NCI-H226 (cell line): ENCODE measurements around the gene SNCA.

ENCODE experiments used
- DNase-seq: peaks from one replicate; pipeline ENCODE4 v3.0.0-alpha.2; 2015

SNCA gene

DNA sequence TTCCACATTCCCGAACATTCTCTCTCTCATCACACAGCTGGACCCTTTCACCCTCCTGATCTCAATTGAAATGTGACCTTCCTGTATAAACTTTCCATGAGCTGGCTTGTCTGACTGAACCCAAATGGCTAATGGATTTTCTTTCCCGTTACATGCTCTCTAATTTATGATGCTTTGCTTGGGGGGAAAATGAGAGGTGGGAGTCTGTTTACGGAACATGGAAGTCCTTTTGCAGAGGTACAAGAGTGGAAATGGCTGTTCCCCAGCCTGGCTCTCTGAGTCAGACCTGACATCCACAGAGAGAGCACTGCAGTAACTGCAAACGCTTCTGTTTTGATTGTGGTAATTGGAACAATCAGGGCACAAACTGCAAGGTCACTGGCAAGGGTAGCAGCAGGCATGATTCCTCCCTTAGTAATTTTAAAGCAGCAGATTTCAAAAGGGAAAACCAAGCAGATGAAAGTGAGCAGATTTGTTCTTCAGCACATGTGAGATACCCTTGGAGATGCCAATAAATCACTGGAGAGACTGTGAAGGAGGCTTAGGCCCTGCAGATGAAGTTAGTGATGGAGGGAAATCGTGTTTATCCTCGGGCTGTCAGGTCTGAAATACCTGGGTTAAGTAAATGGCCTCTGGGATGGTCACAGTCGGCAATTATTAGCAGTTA is 83.9 kb downstream of the SNCA start:
- peak; percentile 26 for DNase-seq

DNA sequence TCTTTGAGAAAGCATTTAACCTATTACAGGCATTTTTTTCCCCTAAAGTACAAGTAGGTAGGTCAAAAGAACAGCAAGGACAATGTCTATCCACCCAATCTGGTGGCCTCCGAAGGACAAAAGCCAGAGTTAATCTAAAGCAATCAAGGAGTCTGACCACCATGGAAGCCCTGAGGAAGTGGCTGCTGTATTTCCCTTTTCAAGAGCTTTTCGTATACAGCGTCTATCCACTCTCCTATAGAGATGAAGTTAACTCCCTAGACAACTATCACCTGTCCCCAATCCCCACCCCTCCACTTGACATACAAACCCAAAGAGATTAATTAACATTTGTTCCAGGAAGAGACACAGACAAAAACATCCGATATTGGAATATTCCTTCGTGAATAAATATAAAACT is 85.5 kb downstream of the SNCA start:
- no peak for DNase-seq

DNA sequence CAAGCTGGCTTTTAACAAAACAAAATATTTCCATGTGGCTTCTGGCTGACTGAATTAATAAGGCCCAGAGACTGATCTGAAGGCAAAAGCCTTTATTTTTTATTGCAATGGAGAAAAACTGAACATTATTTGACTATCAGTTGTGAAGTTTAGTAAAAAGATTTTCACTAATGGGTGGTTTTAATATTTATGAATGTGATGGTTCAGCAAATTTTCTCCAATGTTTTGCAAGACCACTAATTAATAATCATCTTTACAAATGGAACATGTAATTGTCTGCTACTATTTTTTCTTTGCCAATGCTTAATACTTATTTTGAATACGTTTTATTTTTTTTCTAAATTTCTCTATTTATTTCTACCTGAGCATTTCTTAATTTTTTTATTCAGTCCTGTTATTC is 90.6 kb downstream of the SNCA start:
- DNase-seq = no peak

DNA sequence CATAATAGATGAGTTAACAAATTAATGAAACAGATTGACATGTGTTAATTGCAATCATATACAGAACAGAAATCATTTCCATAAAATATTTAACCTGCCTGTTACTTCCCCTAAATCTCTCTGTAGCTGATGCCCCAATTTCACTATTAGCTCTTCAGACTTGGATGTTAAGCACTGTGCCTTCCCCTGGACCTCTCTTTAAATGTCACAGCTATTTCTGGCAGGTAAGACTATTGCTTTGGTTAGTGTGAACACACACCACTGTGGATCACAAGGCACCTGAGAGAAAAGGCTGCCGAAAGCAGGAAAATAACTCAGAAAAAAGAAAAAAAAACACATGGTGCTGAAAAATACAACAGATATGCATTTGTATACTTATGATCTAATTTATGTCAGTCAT is 91.3 kb downstream of the SNCA start:
- no peak for DNase-seq

DNA sequence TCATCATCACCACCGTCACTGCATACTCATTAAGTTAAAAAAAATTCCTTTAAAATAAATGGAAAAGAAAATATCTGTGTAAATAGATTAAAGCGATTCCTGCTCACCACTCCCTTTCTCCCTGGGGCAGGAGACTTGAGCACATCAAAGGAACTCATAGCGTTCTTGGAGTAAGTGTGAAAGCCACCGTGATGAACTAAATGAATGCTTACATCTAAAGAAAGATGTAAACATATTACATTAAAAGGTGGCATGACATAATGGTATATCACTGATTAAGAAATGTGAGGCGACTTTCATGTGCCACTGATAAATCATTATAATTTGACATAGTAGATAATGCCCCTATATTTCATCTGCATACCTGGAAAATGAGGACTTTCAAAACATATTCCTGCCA is 92.0 kb downstream of the SNCA start:
- DNase-seq = no peak

DNA sequence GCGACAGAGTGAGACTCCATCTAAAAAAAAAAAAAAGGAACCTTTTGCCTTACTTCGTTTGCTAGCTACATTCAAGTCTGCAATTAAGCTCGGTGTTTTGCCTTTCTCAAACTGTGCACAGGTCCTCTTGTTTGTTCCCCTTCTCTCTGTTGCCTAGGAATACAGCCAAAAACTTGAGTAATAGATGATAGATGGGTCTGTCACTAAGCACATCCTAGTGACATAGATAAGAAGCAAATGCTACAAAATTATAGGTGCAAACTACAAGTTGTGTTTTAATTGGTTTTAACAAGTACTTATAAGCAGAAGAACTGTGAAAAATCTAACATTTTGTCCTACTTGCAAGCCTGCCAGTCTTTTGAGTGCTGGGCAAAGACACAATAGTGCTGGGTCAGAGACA is 95.2 kb downstream of the SNCA start:
- no peak for DNase-seq

DNA sequence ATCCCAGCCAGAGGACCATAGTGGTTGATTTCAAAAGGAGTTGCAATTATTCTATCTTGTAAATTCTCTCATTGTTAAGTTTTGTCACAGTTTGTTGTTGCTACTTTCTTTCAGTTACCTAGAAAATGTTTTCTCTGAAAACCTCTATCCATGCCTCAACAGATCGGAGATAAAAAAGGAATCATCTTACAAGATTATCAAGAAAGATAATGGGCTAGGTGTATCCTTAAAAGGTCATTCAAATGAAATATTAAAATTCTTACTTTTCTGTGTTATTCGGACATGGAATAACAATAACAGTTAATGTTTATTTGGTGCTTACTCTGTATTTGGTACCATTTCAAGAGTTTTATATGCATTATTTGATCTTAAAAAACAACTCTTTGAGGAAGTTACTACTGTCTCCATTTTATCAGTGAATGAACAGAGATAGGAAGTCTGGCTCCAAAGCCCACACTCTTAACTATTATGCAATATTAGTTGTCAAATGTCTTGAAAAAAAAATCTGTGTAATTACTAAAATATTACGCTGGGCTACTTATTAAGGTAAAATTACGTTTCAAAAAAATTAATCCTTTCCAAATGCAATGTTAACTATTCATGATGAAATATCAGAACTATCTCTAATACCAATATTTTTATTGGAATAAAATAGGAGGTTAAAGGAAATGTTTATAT is 97.5 kb downstream of the SNCA start:
- DNase-seq = no peak

DNA sequence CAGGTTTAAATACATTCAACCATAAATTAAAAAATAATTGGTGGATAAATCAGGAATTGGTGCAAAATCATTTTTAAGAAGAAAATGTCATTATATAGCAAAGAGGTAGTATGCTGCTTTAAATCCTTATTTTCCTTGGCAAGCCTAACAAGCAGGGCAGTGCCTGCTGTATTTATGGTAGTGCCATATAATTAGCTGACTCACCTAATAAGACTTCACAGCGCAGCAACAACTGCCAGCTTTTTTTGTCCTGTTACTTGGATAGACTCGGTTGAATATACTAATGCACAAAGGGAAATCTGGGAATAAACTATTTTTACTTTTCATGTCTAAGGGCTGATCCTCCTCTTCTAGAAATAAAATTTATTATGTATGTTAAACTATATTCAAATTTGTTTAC is 99.1 kb downstream of the SNCA start:
- peak; percentile 33 for DNase-seq

DNA sequence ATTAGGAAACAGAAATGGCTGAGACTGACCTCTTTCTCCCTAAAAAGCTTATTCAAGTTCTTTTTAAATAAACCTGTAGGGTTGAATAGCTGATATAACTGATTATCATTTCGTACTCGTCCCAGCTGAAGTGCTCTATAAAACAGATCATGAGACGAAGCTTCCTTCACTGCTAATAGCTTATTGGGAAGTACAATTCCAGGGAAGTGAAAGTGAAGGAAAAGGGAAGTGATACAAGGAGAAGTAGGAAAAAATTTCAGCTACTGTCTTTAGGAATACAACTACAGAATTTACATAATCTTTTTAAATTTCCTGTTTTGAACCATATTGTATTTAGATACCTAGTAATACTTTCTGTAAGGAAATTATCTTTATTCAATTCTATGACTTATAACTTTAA is 103.0 kb downstream of the SNCA start:
- DNase-seq = no peak

DNA sequence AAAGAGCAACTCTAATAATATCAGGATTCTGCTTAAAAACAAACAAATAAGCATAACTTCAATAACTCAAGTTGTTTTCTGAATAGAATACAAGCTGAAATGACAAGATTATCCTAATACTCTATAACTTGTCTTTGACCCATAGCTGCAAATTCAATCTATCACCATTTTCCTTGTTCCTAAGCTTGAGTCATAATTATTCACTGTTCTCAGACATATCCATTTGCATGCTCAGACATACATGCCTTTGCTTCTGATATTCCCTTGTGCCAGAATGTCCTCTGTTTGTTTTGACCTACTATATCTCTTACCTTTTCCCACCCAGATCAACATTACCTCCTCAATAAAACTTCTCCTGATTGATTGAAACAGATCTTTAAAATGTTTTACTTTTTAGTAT is 109.7 kb downstream of the SNCA start:
- no peak for DNase-seq

DNA sequence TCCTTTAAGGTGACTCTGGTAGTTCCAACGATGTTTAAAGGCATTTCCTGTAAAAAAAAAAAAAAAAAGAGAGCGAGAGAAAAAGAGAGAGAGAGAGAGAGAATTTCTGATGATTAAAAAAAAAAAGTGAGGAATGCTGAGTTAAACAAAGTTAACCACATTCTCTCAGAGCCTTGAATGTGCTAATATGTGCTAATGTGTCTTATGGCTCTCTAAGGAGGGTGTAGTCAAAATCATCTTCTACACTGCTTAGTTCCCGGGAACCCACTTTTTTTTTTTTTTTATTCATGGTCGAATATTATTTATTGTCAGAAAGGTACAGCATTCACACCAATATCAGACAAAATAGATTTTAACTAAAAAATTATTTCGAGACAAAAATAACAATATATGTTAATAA is 111.7 kb downstream of the SNCA start:
- DNase-seq = no peak

DNA sequence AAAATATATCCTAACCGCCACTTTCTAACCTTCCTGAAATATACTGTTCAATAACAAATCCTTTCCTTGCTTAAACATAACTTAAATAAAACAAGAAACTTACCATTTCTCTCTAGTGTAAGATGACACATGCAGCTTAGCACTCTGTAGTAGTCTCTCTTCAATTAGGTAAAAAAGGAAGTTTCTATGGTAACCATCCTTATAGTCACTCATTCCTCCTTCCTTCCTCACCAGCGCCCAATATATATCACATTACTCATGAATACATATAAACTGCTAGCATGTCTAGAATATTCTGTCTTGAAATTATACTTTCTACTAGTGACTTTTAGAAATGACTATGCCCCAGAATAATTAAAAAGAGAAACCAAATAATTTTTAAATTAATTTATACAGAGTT is 112.2 kb downstream of the SNCA start:
- peak; percentile 24 for DNase-seq

DNA sequence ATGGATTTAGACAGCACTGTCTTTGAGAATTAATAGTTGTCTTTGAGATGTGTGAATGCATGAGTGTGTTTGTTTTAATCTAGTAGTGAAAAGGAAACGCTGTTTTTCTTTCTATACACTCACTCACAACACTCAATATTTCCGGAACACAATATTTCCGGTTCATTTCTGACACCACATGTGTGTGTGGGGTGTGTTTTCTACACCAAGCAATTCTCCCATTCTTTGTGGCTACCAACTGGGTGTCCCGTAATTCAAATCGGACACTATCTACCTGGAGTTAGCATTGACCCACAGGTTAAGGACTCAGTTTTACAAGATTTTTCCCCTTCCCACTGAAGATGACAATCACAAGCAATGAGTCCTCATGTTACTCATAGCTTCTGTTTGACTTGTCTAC is 113.9 kb downstream of the SNCA start:
- DNase-seq = no peak

DNA sequence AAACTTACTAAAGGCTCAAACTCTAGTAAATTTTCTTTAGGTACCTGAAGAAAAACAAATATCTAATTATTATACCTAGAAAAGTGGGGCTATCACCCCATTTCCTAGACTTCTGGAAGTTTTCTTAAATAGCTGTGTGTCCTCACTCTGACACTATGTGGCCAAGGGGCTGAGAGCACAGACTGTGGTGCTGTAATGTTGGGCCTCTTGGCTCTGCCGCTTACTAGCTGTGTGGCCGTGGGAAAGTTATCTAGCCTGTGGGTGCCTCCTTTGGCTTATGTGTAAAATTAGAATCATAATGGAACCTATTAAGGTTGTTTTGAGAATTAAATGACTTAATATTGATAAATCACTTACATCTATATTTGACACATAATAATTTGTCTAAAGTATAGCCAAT is 114.4 kb downstream of the SNCA start:
- no peak for DNase-seq

DNA sequence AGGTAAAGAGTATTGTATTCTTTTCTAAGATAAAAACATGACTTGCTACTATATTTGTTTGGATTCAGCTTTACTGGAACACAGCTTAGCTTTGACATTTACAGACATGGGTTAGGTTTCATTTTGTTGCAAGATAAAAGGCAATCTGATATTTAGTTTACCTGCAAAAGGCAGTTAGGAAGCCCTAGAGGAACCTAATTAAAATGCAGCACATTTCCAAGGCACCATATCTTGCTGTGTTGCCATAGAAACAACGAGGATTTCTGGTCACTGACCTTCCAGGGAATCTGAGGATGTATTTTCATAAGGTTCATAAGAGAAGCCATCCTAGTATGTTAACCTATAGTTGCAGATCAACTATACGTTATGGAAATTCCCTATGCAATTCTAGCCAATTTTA is 116.0 kb downstream of the SNCA start:
- no peak for DNase-seq

DNA sequence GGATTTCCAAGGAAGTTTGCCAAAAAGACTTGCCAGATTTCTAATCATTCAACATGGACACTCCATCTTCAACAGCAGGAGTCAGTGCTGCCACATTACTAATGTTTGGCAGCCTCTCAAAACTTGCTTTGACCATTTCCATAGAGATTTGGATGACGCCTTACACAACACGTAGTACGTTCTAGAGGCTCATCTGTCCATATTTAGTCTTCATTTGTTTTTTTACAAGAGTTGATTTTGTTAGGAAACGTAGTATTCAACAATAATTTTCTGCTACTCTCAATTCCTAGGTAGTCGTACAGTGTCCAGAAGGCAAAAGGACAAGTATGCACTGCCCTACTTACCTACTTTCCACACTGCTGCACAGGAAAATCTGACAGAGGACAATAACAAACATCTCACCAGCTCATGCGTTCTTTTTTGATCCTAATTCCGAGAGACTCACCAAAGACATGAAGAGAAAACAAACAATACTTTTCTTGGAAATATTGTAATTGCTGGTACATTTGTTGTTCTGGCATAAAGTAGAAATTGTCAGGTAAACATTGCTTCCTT is 117.3 kb downstream of the SNCA start:
- DNase-seq = no peak

DNA sequence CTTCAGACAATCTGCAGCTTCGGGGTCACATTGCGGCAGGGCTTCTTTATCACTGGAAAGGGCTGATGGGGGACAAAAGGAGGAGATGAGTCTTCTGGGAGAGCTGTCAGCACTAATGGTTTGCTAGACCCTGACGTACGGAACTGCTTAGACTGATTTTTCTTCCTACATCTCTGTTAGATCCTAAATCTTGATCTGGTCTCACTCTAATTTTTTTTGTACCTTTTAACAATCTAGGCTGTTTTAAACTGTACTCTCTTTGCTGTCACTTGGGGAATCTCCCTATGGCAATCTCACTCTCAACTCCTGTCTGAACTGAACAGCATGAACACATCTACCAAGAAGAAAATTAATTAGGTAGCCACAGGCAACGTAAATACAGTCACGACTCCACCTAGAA is 120.1 kb downstream of the SNCA start:
- no peak for DNase-seq

DNA sequence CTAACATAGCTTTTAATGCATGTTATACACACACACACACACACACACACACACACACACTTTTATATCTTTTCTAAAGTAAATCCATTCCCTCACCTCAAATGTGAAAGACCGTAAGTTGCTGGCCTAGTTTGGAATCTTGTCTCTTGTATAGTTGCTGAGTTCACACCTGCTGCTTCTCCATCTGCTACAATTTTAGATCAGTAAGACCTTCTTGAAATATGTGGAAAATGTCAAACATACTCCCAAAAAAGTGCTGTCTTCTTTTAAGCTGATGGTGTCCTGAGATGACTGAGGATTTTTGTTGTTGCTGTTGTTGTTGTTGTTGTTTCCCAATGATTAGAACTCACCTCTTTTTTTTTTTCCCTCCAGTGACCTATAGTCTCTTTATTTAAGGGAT is 121.3 kb downstream of the SNCA start:
- no peak for DNase-seq

DNA sequence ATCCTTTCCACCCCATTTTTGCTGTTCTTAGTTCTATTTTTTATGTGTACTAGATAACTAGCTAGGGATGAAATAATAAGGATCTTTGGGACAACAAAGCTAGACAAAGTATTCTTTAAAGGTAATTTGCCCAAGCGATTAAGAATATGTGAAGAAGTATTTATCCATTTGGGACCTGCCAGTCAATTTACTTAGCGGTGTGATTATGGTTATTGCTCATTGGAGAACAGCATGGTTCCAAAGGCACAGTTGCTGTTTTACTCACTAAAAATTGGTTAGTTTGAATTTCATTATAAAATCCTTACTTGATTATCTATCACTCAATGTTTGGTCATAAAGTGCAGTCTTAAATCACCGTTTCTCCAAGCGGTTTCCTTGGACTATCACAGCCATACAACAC is 124.1 kb downstream of the SNCA start:
- no peak for DNase-seq

DNA sequence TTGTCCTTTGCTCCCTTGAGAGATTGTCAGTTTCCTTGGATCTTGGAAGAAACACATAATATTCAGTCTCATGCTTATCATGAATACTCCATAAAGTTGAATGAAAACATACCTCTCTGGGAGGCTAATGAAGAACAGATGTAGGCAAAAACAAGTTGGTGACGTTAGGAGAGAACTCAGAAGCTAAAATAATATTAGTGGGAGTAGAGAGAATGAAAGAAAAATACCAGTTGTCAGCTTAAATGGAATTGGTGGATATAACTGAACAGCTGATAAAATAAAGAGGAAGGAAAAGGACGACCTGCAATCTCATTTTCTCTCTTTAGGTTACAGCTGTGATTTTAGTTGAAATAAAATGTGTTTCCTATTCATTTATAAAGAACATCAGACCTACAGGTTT is 124.8 kb downstream of the SNCA start:
- no peak for DNase-seq

DNA sequence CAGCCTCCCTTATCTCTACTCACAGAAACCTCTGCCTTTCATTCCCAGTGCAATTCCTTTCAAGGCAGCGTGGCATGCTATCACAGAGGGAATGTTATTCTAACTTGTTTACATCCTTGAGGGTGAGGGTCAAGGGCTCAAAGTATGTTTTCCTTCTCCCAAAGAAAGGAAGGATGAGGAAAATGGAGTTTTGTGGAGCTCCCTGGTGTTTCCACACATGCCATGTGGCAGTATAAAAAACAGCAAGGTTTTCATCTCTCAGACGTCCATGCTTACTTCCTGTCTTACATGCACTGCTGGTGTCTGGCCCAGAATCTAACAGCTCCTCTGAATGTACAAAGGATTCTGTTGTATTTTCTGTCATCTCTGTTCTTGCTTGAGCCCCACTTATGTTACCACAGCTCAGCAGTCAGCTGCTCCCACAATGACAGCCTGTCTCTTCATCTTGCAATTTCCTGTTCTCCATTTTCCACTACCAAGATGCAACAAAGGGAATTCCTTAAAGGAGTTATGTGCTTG is 128.0 kb downstream of the SNCA start:
- DNase-seq = no peak

DNA sequence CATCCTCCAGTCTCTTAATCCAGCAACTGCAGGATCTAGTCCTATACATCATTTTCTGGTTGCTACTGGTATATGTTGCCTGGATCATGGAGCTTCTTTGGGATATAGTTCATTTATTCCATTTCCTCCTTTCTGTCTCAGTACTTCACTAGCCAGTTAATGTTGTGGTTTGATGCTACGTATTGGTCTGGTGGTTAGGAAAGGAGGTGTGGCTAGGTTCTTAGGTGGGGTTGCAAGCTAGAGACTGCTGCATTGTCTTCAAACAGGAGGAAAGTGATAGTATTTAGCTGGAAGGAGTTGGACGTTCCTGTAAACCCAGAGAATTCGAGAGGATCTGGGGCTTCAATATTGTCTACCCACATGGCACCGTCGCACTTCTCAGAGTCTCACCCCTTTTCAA is 129.5 kb downstream of the SNCA start:
- no peak for DNase-seq

DNA sequence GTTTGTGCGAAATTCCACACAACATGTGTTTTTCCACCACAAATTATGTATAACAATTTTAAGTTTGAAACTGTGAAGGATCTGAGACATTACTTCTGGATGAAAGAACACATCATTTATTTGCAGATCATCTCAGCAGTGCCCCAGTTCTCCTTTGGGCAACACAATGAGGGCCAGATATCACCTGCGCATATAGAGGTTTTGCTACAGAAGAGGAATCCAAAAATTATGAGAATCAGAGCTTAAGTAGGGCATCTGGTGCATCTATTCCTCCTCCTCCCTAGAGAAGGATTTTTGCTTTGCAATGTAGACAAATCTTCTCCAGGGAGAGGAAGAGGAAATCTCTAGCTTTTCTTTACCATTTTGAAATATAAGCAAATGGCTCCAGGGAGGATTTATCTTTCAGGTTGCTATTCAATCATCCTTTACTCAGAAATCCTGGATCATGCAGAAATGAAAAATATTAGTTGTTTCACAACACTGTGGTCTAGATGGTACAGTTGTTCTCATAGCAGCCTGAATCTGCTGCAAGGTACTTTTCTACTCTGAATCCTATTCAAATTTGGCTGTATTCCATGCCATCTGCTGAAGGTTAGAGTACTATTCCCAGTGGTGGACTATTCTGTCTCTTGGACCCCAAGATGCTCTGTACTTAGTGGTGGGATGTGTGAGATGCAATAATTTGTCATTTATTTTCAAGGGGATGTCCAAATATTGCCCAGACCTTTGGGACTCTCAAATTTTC is 132.1 kb downstream of the SNCA start:
- DNase-seq = no peak
